Suprapubic skin (tissue), 4 donors: ENCODE results near the gene RAB36. TPM values are rescaled to one million over a fixed set of nuclear protein-coding genes. Genes with fewer than 3 reads are reported as not detected.

Experiments
- DNase-seq, 2 donors: peaks; one replicate each; pipeline ENCODE4 v3.0.0-alpha.2; 2019; ENCODE audit warnings: low spot score in 2 of 2
- H3K27ac ChIP-seq: fragments of 200-600 bp; sonication (generic); one replicate; pipeline ENCODE4 v1.5.1; 2019
- H3K27me3 ChIP-seq: fragments of 200-600 bp; sonication (generic); one replicate; pipeline ENCODE4 v1.5.1; 2019
- H3K36me3 ChIP-seq: fragments of 200-600 bp; sonication (generic); one replicate; pipeline ENCODE4 v1.5.1; 2019
- H3K4me1 ChIP-seq: fragments of 200-600 bp; sonication (generic); one replicate; pipeline ENCODE4 v1.5.1; 2019
- H3K4me3 ChIP-seq: fragments of 200-600 bp; sonication (generic); one replicate; pipeline ENCODE4 v1.5.1; 2019; ENCODE audit warnings: mild to moderate bottlenecking
- H3K9me3 ChIP-seq: fragments of 200-600 bp; sonication (generic); one replicate; pipeline ENCODE4 v1.5.1; 2019
- EP300 ChIP-seq: sonication (generic); formaldehyde crosslinking; IDR thresholded peaks from one replicate; pipeline ENCODE4 v1.6.1; 2017; ENCODE audit warnings: antibody characterized with exemption
- POLR2A ChIP-seq, 2 donors: fragments of 450-650 bp; IDR thresholded peaks; one replicate each; pipeline ENCODE4 v1.6.1; 2017; ENCODE audit warnings: antibody characterized with exemption in 2 of 2, mild to moderate bottlenecking in 2 of 2, moderate library complexity in 2 of 2
- POLR2AphosphoS5 ChIP-seq, 3 donors: sonication (generic); formaldehyde crosslinking; IDR thresholded peaks; one replicate each; pipeline ENCODE4 v1.6.1; 2017; ENCODE audit warnings: antibody characterized with exemption in 3 of 3
- WGBS: methylation state at CpG from one replicate; pipeline ENCODE4 v1.1.5; 2018; 5-methylcytosine and 5-hydroxymethylcytosine counted together
- total RNA-seq, 4 donors: library from RNA; depleted of rRNA; stranded (reverse); fragments of >200 nt; gene quantifications; one replicate each; pipeline ENCODE4 v1.1.0, GENCODE V29; 2016
- TF ChIP-seq, protein P1 (sequence below), 2 donors: fragments of 200-600 bp in 1 of 2; fragments of 450-650 bp in 1 of 2; sonication (generic) in 1 of 2; IDR thresholded peaks; one replicate each; pipeline ENCODE4 v1.5.1; 2016 to 2019; ENCODE audit warnings: antibody characterized with exemption in 2 of 2, mild to moderate bottlenecking in 1 of 2, moderate library complexity in 1 of 2

Gene RAB36
- total RNA-seq: 1 to 10 TPM; 1.7 to 3.1 (median 2.9) TPM

DNA sequence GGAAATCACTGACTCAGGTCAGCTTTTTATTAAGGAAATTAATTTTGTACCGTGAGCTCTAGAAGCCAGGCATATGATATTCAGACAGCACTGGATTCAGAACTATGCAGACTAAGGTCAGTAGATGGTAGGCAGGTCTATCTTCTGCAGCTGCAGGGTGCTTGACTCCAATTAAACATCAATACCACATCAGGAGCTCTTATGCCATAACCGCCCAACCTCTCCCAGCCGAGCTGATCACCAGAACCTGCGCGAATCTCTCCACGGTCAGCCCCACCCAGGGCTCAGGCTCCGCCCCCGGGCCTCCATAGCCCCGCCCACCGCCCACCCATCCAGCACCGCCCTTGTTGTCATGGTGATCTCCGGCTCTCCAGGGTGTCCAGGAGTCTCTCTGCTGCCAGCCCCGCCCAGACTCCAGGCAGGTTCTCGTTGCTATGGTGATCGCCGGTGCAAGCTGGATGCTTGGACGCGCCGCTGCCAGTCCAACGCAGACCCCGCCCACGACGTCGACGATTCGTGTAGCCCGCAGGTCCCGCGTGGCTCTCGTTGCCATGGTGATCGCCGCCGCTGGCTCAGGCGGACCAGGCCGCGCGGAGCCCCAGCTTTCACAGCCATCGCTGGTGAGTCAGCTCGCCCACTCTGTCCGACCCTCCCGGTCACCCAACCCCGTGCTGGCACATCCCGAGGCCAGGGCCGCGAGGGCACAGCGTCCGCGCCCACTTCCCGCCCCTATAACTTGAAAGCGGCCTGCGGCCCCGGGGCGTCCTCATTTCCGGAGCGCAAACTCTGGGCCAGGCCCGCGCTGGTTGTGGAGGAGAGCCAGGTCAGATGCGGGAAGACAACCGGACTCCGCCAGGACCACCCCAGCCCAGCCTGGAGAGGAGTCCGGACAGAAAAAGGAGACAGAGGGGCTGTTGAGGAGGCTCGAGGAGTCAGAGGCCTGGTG is at the start of gene RAB36:
RAB36 (plus strand) TSS at position 546 of the 946 bp plus-strand sequence. CDS start 1,140 bp downstream, outside the sequence.
- DNase-seq: peak; percentile 98
- peak within 1 kb of the TSS; percentile 43 for H3K4me3 ChIP-seq
- no peaks in the 10 kb centered on the region for H3K36me3 ChIP-seq
- whole genome bisulfite sequencing: 3% methylated on average over 56 of the region's 62 CpGs
- H3K4me1 ChIP-seq: peaks cover 65% of the 10 kb centered on the region
- H3K9me3 ChIP-seq: no peaks in the 10 kb centered on the region
- TF ChIP-seq POLR2AphosphoS5 (IDR thresholded peaks at IDR 0.05) (peak in 1 of 3 donors; percentile 48), EP300 (no peak), POLR2A (IDR thresholded peaks at IDR 0.05) (no peak)
- TF ChIP-seq, protein P1, sequence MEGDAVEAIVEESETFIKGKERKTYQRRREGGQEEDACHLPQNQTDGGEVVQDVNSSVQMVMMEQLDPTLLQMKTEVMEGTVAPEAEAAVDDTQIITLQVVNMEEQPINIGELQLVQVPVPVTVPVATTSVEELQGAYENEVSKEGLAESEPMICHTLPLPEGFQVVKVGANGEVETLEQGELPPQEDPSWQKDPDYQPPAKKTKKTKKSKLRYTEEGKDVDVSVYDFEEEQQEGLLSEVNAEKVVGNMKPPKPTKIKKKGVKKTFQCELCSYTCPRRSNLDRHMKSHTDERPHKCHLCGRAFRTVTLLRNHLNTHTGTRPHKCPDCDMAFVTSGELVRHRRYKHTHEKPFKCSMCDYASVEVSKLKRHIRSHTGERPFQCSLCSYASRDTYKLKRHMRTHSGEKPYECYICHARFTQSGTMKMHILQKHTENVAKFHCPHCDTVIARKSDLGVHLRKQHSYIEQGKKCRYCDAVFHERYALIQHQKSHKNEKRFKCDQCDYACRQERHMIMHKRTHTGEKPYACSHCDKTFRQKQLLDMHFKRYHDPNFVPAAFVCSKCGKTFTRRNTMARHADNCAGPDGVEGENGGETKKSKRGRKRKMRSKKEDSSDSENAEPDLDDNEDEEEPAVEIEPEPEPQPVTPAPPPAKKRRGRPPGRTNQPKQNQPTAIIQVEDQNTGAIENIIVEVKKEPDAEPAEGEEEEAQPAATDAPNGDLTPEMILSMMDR (IDR thresholded peaks at IDR 0.05): no peak
- peak within 1 kb of the TSS; percentile 70 for H3K27ac ChIP-seq
- H3K27me3 ChIP-seq: no peaks in the 10 kb centered on the region

DNA sequence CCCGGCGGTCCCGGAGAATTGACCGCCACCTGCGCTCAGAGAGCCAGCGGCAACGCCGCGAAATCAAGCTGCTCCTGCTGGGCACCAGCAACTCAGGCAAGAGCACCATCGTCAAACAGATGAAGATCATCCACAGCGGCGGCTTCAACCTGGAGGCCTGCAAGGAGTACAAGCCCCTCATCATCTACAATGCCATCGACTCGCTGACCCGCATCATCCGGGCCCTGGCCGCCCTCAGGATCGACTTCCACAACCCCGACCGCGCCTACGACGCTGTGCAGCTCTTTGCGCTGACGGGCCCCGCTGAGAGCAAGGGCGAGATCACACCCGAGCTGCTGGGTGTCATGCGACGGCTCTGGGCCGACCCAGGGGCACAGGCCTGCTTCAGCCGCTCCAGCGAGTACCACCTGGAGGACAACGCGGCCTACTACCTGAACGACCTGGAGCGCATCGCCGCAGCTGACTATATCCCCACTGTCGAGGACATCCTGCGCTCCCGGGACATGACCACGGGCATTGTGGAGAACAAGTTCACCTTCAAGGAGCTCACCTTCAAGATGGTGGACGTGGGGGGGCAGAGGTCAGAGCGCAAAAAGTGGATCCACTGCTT is 49.4 kb upstream of the RAB36 start:
- 94% methylated on average over 40 of the region's 45 CpGs for WGBS
- TF ChIP-seq POLR2AphosphoS5 (IDR thresholded peaks at IDR 0.05) (no peak), EP300 (no peak), POLR2A (IDR thresholded peaks at IDR 0.05) (no peak)
- TF ChIP-seq, protein P1 (IDR thresholded peaks at IDR 0.05): no peak
- no peak for DNase-seq
- no peak overlapping the region for H3K4me3 ChIP-seq
- H3K4me1 ChIP-seq: peaks cover 17% of the 10 kb centered on the region
- H3K27ac ChIP-seq: no peak overlapping the region
- no peaks in the 10 kb centered on the region for H3K36me3 ChIP-seq
- no peaks in the 10 kb centered on the region for H3K27me3 ChIP-seq
- no peaks in the 10 kb centered on the region for H3K9me3 ChIP-seq

DNA sequence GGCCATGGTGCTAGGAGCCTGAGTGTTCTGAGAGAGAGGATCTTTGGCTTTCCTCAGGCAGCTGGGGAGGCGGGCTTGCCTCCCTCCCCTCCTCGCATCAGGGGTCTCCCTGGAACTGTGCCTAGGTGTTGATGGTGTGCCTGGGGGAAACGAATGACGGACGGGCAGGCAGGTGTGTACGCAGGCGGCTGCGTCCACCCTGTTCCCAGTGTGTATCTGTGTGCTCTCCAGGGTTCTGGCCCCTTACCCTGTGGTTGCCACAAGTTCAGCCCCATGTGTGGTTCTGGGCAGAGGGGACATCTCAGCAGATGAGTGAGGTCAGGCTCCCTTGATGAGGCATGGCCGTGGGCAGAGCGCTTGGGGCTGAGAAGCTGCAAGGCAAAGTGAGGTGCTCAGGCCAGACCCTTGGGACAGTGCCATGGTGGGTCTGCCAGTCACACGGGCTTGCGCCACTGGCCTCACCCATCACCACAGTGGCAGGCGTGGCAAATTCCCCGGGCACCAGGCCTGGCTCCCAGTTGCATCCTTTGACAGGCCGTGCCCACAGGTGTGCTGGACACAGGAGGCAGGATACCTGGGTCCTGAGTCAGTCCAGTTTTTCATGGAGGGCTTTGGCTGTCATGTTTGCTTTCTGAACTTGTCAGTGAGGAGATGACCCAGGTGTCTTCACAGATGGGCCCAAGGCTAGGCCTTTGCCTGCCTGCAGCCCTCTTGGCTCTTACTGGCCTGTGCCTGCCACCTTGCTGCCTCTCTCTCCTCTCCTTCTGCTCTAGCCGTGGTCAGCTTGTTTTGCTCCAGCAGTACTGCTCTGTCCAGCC is 47.7 kb upstream of the RAB36 start:
- Histone ChIP-seq H3K27ac (no peak overlapping the region), H3K36me3 (no peaks in the 10 kb centered on the region), H3K27me3 (no peaks in the 10 kb centered on the region), H3K4me3 (no peak overlapping the region), H3K9me3 (no peaks in the 10 kb centered on the region), H3K4me1 (peaks cover 17% of the 10 kb centered on the region)
- no peak for DNase-seq
- TF ChIP-seq, protein P1 (IDR thresholded peaks at IDR 0.05): no peak
- TF ChIP-seq POLR2AphosphoS5 (IDR thresholded peaks at IDR 0.05): no peak
- TF ChIP-seq POLR2A (IDR thresholded peaks at IDR 0.05): no peak
- TF ChIP-seq EP300: no peak
- 89% methylated on average over 10 of the region's 16 CpGs for WGBS

DNA sequence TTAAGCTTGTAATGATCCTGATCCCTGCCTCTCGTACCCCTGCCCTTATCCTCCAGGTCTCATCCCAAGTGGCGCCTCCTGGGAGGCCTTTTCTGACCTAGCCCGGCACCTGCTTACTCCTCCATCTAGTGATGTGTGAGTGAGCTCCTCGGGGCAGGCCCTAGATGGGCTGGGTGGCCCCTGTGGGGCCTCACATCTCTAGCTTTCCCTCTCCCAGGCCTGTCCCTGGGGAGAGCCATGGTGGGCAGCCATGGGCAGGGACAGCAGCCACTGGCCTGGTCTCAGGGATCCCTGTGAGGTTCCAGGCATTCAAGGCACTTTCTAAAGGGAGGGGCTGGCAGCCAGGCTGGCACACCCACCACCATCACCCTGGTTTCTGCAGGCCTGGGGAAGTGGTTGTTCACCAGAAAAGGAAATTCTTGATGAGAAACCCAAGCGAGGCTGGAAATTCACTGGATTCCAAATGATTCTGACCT is 47.0 kb upstream of the RAB36 start:
- Histone ChIP-seq H3K27me3 (no peaks in the 10 kb centered on the region), H3K4me3 (no peak overlapping the region), H3K27ac (no peak overlapping the region), H3K9me3 (no peaks in the 10 kb centered on the region), H3K36me3 (no peaks in the 10 kb centered on the region), H3K4me1 (peaks cover 17% of the 10 kb centered on the region)
- WGBS: 83% methylated on average over 5 of the region's 5 CpGs
- TF ChIP-seq POLR2AphosphoS5 (IDR thresholded peaks at IDR 0.05) (no peak), POLR2A (IDR thresholded peaks at IDR 0.05) (no peak), EP300 (no peak)
- TF ChIP-seq, protein P1 (IDR thresholded peaks at IDR 0.05): no peak
- DNase-seq: no peak
